OCI-LY3 (cell line): ENCODE measurements around the gene POLR1F.

Experiments
- H2AFZ ChIP-seq: fragments of 200-600, 300-600 bp; shearing (Covaris generic); 2 replicates; pipeline ENCODE4 v1.6.0; 2014; ENCODE audit warnings: antibody characterized with exemption, low read depth, low read length
- H3K27ac ChIP-seq: fragments of 200-600, 300-600 bp; sonication (generic); 2 replicates; pipeline ENCODE4 v1.5.1; 2014; ENCODE audit warnings: mild to moderate bottlenecking, low read length, moderate library complexity, mixed read lengths
- H3K27me3 ChIP-seq: fragments of 200-600, 300-600 bp; sonication (generic); 2 replicates; pipeline ENCODE4 v1.6.1; 2014; ENCODE audit warnings: low read depth, low read length, mixed read lengths
- H3K36me3 ChIP-seq: fragments of 200-600, 300-600 bp; sonication (generic); replicated peaks from 2 replicates; pipeline ENCODE3; 2014; ENCODE audit warnings: low read depth, low read length, mixed read lengths
- H3K4me1 ChIP-seq: fragments of 300-600, 200-600 bp; sonication (generic); 2 replicates; pipeline ENCODE4 v1.6.1; 2014; ENCODE audit warnings: low read length, mixed read lengths
- H3K4me2 ChIP-seq: fragments of 200-600, 300-600 bp; sonication (generic); 2 replicates; pipeline ENCODE4 v1.6.1; 2014; ENCODE audit warnings: low read length, mixed read lengths
- H3K4me3 ChIP-seq: fragments of 300-600, 200-600 bp; sonication (generic); 2 replicates; pipeline ENCODE4 v1.5.1; 2014; ENCODE audit warnings: antibody characterized with exemption, mild to moderate bottlenecking, low read length, moderate library complexity
- H3K79me2 ChIP-seq: fragments of 300-600, 200-600 bp; shearing (Covaris generic); 2 replicates; pipeline ENCODE4 v1.6.1; 2014; ENCODE audit warnings: mild to moderate bottlenecking, low read length, mixed read lengths
- H3K9ac ChIP-seq: fragments of 300-600, 200-600 bp; shearing (Covaris generic); 2 replicates; pipeline ENCODE4 v1.6.0; 2014; ENCODE audit warnings: mild to moderate bottlenecking, low read length, moderate library complexity
- H3K9me3 ChIP-seq: fragments of 200-600, 300-600 bp; shearing (Covaris generic); 2 replicates; pipeline ENCODE4 v1.6.1; 2014; ENCODE audit warnings: low read length, mixed read lengths; ENCODE audit not compliant: insufficient read depth
- H4K20me1 ChIP-seq: fragments of 200-600, 300-600 bp; sonication (generic); 2 replicates; pipeline ENCODE4 v1.6.1; 2016; ENCODE audit warnings: low read length, mixed read lengths; ENCODE audit not compliant: insufficient read depth
- CTCF ChIP-seq: fragments of 200-600, 300-600 bp; sonication (generic); IDR thresholded peaks from 2 replicates; pipeline ENCODE4 v1.5.1; 2014; ENCODE audit warnings: antibody characterized with exemption, low read length, low read depth
- EZH2phosphoT487 ChIP-seq: fragments of 200-600 bp; shearing (Covaris generic); IDR thresholded peaks from 2 replicates; pipeline ENCODE4 v1.6.1; 2018; ENCODE audit warnings: antibody characterized with exemption, mixed run types, low read depth

The POLR1F gene

DNA sequence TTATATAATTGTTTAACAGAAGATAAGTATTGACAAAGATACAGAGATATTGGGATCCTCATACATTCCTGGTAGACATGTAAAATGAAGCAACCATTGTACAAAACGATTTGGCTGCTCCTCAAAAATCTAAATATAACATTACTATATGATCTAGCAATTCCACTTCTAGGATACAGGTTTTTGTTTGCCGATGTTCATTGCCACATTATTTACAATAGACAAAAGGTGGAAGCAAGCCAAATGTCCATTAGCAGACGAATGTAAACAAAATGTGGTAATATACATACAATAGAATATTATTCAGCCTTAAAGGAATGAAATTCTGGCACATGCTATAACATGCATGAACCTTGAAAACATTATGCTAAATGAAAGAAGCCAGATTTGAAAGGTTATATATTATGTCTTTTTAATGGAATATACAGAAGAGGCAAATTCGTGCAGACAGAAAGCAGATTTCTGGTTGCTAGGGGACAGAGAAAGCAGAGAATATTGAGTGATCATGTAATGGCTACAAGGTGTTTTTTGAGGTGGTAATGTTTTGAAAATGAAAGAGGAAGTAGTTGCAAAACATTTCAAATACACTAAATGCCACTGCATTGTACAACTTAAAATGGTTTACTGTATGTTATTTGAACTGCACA is 44.9 kb downstream of the POLR1F start:
- Histone ChIP-seq H3K4me2 (peak overlapping the region; percentile 55), H2AFZ (no peak overlapping the region), H3K36me3 (no peaks in the 10 kb centered on the region), H3K9ac (no peak overlapping the region), H3K4me3 (no peak overlapping the region), H3K27me3 (no peaks in the 10 kb centered on the region), H3K9me3 (no peaks in the 10 kb centered on the region), H4K20me1 (no peaks in the 10 kb centered on the region), H3K4me1 (peaks cover 22% of the 10 kb centered on the region), H3K27ac (no peak overlapping the region), H3K79me2 (no peaks in the 10 kb centered on the region)
- TF ChIP-seq CTCF: no peak
- TF ChIP-seq EZH2phosphoT487: no peak

DNA sequence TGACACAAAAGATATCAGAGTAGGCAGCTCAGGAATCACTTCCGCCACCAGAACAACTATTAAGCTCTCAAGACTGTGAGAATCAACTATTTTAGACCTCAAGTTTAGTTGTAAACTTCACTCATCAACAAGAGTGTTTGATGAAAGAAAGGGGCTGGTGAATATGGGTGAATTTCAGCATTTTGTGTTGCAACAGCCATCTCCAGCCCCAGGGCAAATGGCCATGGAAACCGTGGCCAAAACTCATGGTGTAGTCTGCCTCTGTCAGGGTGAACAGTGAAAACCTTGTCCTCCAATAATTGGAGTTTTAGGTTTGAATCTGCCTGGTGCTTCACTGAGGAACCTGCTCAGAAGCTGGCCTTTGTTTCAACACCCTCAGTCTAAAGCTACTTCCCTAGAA is 60.0 kb downstream of the POLR1F start:
- H4K20me1 ChIP-seq: no peaks in the 10 kb centered on the region
- H3K27ac ChIP-seq: no peak overlapping the region
- TF ChIP-seq EZH2phosphoT487 (no peak), CTCF (no peak)

More for the DNA sequence above, 60.0 kb downstream of the POLR1F start:
- Histone ChIP-seq H3K9ac (no peak overlapping the region), H2AFZ (no peak overlapping the region), H3K4me1 (peaks cover 14% of the 10 kb centered on the region), H3K27me3 (no peaks in the 10 kb centered on the region), H3K4me2 (no peak overlapping the region), H3K4me3 (no peak overlapping the region), H3K9me3 (no peaks in the 10 kb centered on the region), H3K36me3 (no peaks in the 10 kb centered on the region), H3K79me2 (no peaks in the 10 kb centered on the region)
